GM08714 (cell line): ENCODE measurements around the gene TFAP2A.

Experiments
- H3K4me3 ChIP-seq: fragments of 200-500 bp; sonication (Bioruptor generic); 2 replicates; pipeline ENCODE4 v1.5.1; 2014; ENCODE audit warnings: mild to moderate bottlenecking, low read length, inconsistent platforms
- ZNF274 ChIP-seq: IDR thresholded peaks from 2 replicates; pipeline ENCODE4 v1.6.1; 2012; ENCODE audit warnings: mild to moderate bottlenecking, low read depth, low read length

TFAP2A gene

DNA sequence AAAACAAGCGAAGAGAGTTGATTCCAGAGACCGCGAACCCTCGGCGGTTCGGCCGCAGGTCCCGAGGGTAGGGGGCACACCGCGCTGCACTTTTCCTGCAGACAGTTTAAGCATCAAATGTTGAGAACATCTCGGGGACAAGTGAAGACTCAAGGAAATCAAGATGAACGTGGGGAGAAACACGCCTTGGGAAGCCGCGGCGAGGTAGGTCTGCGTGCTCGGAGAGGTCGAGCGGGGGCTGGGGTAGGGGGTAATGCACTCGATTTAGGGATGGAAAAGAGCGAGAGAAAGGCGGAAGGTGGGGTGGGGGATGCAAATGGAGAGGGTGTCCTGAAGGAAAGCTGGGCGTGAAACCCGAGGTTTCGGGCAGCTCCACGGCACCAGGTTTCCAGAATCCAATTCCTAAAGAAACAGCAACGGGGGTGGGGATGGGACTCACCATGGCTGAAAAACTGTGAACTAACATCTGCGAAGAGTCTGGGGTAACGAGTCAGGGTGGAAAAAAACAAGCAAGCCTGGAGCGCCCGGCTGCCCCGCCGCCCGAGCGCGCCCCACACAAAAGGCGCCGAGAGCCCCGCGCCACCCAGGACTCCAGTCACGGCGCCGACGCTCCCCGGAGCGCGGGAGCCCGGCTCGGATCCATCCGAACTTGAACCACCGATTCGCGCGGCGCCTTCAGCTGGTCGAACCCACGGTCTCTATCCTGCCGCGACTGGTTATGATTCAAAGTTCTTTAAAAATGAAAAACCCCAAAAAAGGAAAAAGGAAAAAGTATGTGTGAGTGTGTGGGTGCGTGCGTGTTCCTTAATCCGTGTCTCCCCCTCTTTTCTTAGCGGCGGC, 3.5 kb downstream of the TFAP2A start:
- peak overlapping the region; percentile 91 for H3K4me3 ChIP-seq

DNA sequence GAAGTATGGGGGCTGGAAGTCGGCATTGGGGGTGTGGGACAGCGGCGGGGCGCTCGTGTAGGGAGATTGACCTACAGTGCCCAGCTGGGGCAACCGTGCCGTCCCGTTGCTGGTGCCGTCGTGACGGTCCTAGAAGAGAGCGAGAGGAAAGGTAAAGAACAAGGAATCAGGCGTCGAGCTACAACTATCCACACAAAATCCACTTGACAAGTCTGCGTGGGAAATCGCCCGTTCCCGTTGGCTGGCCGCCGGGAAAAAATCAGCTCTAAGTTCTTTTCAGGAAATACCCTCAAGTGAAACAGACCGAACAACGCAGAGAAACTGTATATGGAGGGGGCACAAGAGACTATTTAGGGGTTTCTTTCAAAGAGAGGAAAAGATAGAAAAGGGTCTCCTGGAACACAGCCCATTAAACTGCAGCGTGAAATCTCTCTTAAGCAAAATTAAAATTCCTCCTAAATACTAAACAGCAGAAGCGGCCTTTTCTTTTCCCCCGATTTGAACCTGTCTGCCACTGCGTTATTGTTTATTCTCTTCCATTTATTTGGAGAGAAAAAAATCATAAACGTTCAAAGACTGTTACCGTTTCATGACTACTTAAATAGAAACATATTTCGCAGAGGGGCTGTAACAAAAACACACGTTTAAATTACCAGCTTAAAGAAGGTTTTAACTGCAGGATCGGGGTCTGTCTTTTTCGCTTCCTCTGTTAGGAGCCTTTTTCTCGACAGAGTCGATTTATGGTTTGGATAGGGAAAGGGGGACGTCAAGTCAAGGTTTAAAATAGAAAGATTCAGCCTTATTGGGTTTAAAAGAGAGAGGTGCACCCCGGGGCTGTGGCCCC, 4.4 kb downstream of the TFAP2A start:
- peak overlapping the region; percentile 91; the same call in 1 of the 2 replicates for H3K4me3 ChIP-seq
- TF ChIP-seq ZNF274: no peak

More for the DNA sequence above, 3.5 kb downstream of the TFAP2A start:
- no peak for TF ChIP-seq ZNF274

DNA sequence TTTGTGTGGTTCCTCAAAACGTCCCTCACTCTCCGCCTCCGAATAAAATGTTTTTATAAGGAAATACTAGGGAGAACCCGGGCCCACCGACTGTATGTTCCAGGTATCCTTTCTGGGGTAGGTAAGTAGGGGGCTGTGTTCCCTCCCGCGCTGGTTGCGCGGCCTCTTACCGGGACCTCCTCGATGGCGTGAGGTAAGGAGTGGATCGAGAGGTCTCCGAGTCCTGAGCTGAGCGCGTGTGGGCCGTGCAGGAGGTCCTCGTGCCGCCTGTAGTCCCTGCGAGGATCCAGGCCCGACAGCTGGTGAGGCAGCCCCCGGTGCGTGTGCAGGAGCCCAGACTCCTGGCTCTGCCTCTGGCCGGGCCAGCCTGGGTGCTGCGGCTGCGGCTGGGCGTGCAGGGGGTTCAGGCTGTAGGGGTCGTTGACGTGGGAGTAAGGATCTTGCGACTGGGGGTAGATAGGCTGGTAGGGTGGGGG, 5.1 kb downstream of the TFAP2A start:
- TF ChIP-seq ZNF274: no peak
- no peak overlapping the region; the same call in 1 of the 2 replicates for H3K4me3 ChIP-seq

DNA sequence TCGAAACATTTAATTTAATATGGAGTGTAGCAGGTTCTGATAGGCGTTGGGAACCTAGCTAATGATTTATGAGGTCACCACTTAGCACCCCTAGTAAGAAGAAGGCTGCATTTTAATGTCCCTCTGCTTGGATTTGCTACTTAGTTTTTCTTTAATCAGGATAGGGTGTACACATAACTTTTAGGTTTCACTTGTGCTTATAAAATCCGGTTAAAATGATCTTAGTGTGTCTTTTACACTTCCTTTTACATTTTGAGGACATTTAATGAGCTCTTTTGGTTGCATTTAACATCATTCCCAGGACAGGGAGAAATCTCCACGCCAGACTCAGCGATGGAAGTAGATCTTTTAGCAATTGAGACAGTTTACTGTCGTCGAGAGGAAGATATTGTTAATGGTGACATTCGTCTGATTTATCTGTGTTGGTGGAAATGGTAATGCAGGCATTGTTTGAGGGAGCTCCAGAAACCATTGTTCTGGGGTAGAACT, 5.6 kb downstream of the TFAP2A start:
- TF ChIP-seq ZNF274: no peak
- no peak overlapping the region; the same call in 1 of the 2 replicates for H3K4me3 ChIP-seq

DNA sequence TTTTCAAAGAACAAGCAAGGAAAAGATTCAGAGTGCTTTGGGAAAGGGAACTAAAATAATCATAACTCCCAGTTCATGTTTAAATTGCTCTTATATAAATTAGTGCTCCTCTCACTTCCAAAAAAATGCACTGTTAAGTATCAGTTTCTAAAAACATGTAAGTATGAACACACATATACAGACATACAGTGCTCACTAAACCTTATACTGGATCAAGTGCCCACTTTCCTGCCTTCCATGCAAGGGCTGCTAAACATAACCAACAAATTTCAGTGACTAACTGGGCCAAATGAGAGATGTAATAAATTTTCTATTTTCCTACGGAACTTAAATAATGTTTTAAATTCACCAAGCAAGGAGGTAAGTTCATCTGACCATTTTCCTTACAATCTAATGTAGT, 6.4 kb downstream of the TFAP2A start:
- H3K4me3 ChIP-seq: no peak overlapping the region; the same call in 1 of the 2 replicates
- TF ChIP-seq ZNF274: no peak

DNA sequence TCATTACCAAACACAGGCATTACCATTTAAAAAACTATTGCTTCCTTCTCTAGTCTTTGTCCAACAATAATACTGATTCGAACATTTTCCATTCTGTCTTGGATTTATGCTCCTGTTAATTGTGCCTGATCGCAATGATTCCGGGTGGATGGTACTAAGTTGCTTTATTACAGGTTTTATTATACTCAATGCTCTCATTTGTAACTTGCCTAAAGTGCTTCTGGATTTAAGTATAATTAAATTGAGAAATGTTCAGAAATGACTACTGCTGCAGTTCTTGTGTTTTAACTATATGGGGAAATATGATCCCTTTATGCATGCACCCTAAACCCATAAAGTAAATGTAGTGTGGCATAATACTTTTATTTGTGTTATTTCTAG, 7.2 kb downstream of the TFAP2A start:
- no peak for TF ChIP-seq ZNF274
- H3K4me3 ChIP-seq: no peak overlapping the region

- H3K4me3 ChIP-seq: no peak overlapping the region; the same call in 1 of the 2 replicates
- no peak for TF ChIP-seq ZNF274
Observed at GRCh38 chr6:10407018-10407673, 7.7 kb downstream of the TFAP2A start.

GRCh38 chr6:10406556-10406955, 8.3 kb downstream of the TFAP2A start:
- TF ChIP-seq ZNF274: no peak
- H3K4me3 ChIP-seq: no peak overlapping the region; the same call in 1 of the 2 replicates

GRCh38 chr6:10405513-10405900, 9.4 kb downstream of the TFAP2A start:
- no peak overlapping the region for H3K4me3 ChIP-seq
- no peak for TF ChIP-seq ZNF274

- no peak for TF ChIP-seq ZNF274
- peak overlapping the region; percentile 54 for H3K4me3 ChIP-seq
Observed at GRCh38 chr6:10404799-10405512, 9.9 kb downstream of the TFAP2A start.

GRCh38 chr6:10404107-10404798, 10.6 kb downstream of the TFAP2A start:
- H3K4me3 ChIP-seq: peak overlapping the region; percentile 70
- TF ChIP-seq ZNF274: no peak

- H3K4me3 ChIP-seq: peak overlapping the region; percentile 70
- TF ChIP-seq ZNF274: no peak
Observed at GRCh38 chr6:10403385-10404106, 11.3 kb downstream of the TFAP2A start.
